Measurements from ENCODE around the gene SLC35F1. TPM values are rescaled to one million over a fixed set of nuclear protein-coding genes. Genes with fewer than 3 reads are reported as not detected.
A peak's percentile ranks its signal among the peaks of the same experiment; 100 is the strongest.
"Not testable (repeated sequence)": the region's sequence is repeated elsewhere in the genome, so short reads cannot be mapped to it uniquely, and the experiment has no call there.

Gene SLC35F1
- 0.30 TPM for total RNA-seq
- long read RNA-seq, partial matches to known transcripts = 2 of 2 reads
- long read RNA-seq, other reads (novel, unspliced or antisense) = 0 of 2 reads

DNA sequence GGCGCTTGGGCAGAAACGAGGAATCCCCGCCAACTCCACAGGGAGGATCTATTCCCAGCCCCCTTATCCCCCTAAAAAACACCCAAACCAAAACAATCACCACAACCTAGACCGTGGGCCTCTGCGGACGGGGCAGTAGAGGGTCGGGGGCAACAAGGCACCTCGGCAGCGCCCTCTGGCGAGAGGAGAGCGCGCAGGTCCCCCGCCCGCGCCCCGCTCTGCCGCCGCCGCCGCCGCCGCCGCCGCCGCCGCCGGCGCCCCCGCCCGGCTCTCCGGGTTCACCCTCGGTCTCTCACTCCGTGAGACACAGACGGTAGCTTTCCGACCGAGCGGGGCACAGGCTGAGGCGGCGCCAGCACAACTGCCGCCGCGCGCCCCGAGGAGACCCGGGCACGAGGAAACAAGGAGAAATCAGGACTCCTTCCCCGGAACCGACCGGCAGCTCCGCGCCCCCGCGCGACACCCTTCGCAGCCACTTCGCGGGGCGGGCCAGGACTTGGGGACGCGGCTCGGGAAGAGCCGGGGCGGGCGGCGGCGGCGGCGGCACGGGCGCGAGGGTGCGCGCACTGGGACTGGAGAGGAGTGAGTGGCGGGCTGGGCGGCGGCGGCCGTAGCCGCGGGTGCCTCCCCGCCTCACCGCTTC, at the start of gene SLC35F1:
Gene SLC35F1, plus strand, starts transcription at position 307 of the 643 bp plus-strand sequence.
- Histone ChIP-seq H3K27me3 (ENCODE audit: low read depth) (peaks cover 58% of the 10 kb centered on the region), H3K4me1 (peaks cover 16% of the 10 kb centered on the region), H3K4me3 (peak within 1 kb of the TSS; percentile 58), H3K9me3 (no peaks in the 10 kb centered on the region), H3K36me3 (no peaks in the 10 kb centered on the region), H3K27ac (no peak within 1 kb of the TSS)
- peak; percentile 50 for DNase-seq
- ATAC-seq = peak; percentile 63 to 80
- intact Hi-C loops (cut with DNase I) = no loop called here
- TF ChIP-seq, protein P1, sequence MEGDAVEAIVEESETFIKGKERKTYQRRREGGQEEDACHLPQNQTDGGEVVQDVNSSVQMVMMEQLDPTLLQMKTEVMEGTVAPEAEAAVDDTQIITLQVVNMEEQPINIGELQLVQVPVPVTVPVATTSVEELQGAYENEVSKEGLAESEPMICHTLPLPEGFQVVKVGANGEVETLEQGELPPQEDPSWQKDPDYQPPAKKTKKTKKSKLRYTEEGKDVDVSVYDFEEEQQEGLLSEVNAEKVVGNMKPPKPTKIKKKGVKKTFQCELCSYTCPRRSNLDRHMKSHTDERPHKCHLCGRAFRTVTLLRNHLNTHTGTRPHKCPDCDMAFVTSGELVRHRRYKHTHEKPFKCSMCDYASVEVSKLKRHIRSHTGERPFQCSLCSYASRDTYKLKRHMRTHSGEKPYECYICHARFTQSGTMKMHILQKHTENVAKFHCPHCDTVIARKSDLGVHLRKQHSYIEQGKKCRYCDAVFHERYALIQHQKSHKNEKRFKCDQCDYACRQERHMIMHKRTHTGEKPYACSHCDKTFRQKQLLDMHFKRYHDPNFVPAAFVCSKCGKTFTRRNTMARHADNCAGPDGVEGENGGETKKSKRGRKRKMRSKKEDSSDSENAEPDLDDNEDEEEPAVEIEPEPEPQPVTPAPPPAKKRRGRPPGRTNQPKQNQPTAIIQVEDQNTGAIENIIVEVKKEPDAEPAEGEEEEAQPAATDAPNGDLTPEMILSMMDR (IDR thresholded peaks at IDR 0.05) = no peak

DNA sequence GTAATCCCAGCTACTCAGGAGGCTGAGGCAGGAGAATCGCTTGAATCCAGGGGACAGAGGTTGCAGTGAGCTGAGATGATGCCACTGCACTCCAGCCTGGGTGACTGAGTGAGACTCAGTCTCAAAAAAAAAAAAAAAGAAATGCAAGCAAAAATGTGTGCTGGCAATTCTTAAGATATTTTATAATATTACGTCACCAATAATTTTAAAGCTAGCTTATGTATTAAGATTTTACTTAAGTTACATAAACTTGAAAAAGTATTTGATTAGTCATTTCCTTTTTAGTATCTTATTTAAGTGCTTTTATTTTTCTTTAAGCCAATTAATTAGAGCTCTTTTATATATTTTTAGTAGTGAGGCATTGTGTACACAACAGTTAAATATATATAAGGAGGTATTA, 48.5 kb upstream of the SLC35F1 start:
- H3K4me1 ChIP-seq; H3K4me3 ChIP-seq; DNase-seq; intact Hi-C loops (cut with DNase I); H3K9me3 ChIP-seq; ATAC-seq; H3K36me3 ChIP-seq; H3K27ac ChIP-seq; H3K27me3 ChIP-seq (ENCODE audit: low read depth): not testable (repeated sequence)

DNA sequence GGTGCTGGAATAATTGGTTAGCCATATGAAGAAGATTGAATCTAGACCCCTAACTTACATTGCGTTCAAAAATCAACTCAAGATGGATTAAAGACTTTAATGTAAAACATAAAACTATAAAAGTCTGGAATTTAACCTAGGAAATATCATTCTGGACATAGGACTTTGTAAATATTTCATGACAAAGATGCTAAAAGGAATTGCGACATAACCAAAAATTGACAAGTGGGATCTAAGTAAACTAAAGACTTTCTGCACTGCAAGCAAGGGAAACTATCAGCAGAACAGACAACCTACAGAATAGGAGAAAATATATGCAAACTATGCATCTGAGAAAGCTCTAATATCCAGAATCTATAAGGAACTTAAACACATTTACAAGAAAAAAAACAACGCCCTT, 45.5 kb upstream of the SLC35F1 start:
- ATAC-seq (no peak), DNase-seq (no peak)
- H3K9me3 ChIP-seq = no peaks in the 10 kb centered on the region
- H3K4me3 ChIP-seq = no peak overlapping the region
- TF ChIP-seq, protein P1 (IDR thresholded peaks at IDR 0.05) = no peak
- no peaks in the 10 kb centered on the region for H3K4me1 ChIP-seq
- H3K27ac ChIP-seq = no peak overlapping the region
- intact Hi-C loops (cut with DNase I) = no loop called here
- no peaks in the 10 kb centered on the region for H3K36me3 ChIP-seq
- no peaks in the 10 kb centered on the region for H3K27me3 ChIP-seq (ENCODE audit: low read depth)

DNA sequence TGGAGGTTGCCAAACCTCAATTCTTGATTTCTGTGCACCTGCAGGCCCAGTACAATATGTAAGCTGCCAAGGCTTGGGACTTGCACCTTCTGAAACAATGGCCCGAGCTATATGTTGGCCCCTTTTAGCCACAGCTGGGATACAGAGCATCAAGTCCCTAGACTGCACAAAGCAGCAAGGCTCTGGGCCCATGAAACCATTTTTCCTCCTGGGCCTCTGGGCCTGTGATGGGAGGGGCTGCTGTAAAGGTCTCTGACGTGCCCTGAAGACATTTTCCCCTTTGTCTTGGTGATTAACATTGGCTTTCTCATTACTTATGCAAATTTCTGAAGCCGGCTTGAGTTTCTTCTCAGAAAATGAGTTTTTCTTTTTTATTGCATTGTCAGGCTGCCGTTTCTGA, 40.5 kb upstream of the SLC35F1 start:
- no peak for DNase-seq
- no peaks in the 10 kb centered on the region for H3K27me3 ChIP-seq (ENCODE audit: low read depth)
- no peaks in the 10 kb centered on the region for H3K36me3 ChIP-seq
- TF ChIP-seq, protein P1 (IDR thresholded peaks at IDR 0.05) = no peak
- no peak for ATAC-seq
- no peak overlapping the region for H3K27ac ChIP-seq
- no peaks in the 10 kb centered on the region for H3K4me1 ChIP-seq
- no peaks in the 10 kb centered on the region for H3K9me3 ChIP-seq
- intact Hi-C loops (cut with DNase I) = no loop called here
- no peak overlapping the region for H3K4me3 ChIP-seq

DNA sequence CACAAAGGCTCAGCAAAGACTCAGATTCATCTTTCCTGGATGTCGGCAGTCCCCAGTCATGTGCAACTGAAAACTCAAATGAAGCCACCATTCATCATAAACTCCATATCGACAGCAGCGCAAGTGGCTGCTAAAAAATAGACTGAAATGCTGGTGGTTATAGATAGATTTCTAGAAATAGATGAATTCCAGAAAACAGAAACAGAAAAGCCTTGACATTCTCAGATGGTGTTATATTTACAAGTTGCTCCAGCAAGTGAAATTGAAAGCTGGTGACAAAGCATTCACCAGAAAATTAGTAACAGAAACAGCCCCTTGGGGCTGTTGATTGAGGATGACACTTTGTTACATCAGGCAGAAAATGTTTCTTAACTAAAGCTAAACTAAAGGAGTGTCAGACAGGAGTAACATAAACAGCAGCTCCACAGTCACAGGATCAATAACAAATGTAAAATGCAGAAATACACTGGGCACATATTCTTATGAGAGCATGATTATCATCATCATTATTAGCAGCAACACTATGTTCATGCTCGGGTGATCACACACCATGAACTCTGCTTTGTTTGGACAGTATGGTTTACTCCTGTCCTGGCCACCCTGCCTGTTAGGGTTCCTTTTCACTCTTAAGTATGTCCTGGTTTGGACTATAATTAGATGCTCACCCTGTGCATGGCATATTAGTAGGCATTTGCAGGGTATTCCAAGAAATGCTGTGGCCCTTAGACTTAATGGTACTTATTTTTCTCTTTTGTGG, 36.4 kb upstream of the SLC35F1 start:
- Histone ChIP-seq H3K27ac (no peak overlapping the region), H3K4me3 (no peak overlapping the region), H3K9me3 (no peaks in the 10 kb centered on the region), H3K27me3 (ENCODE audit: low read depth) (no peaks in the 10 kb centered on the region), H3K36me3 (no peaks in the 10 kb centered on the region), H3K4me1 (no peaks in the 10 kb centered on the region)
- no peak for DNase-seq
- TF ChIP-seq, protein P1 (IDR thresholded peaks at IDR 0.05) = no peak
- ATAC-seq = no peak
- intact Hi-C loops (cut with DNase I) = no loop called here

DNA sequence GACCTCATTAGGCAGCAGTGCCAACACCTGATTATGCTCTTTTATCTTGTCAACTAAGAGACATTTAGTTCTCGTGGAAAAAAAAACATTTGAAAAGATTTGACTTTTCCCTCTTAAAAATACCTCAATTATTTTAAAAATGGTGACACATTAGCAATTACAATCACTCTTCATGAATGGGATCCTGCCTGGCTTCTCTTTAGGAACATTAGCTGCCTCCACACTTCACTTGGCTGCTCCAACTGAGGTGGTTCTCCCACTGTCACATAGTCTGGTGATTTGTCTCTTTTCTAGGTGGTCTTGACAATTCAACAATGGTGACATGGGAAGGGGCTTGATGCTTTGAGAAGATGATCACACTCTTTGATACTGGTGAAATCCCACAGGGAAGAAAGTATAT, 26.2 kb upstream of the SLC35F1 start:
- no peak for ATAC-seq
- Histone ChIP-seq H3K9me3 (no peaks in the 10 kb centered on the region), H3K27me3 (ENCODE audit: low read depth) (no peaks in the 10 kb centered on the region), H3K4me1 (no peaks in the 10 kb centered on the region), H3K4me3 (no peak overlapping the region), H3K36me3 (no peaks in the 10 kb centered on the region), H3K27ac (no peak overlapping the region)
- TF ChIP-seq, protein P1 (IDR thresholded peaks at IDR 0.05) = no peak
- intact Hi-C loops (cut with DNase I) = no loop called here
- no peak for DNase-seq

Measured in lower lobe of right lung (tissue), 2 donors.